K562 (cell line): ENCODE data around the gene MXRA7. TPM values are rescaled to one million over a fixed set of nuclear protein-coding genes. Genes with fewer than 3 reads are reported as not detected.

Source experiments
- CCAR2 ChIP-seq: fragments of 200-400 bp; formaldehyde crosslinking; IDR thresholded peaks from 2 replicates; pipeline ENCODE4 v1.6.1; 2017; ENCODE audit warnings: mild to moderate bottlenecking, low read depth, low read length
- CHD4 ChIP-seq: fragments of 200-600 bp; sonication (generic); IDR thresholded peaks from 3 replicates; pipeline ENCODE4 v1.6.1; 2012; ENCODE audit warnings: low read depth, mild to moderate bottlenecking, mixed read lengths, low read length, inconsistent platforms; ENCODE audit not compliant: insufficient read depth, insufficient replicate concordance, poor library complexity, severe bottlenecking
- CREB3 ChIP-seq: fragments of 450-650 bp; conservative IDR thresholded peaks from 2 replicates; pipeline ENCODE4 v1.6.1; 2016; ENCODE audit warnings: missing genetic modification characterization, low read depth, mild to moderate bottlenecking, missing compliant biosample characterization, moderate library complexity
- JUN ChIP-seq, 2 experiments: sonication (generic) in 1 of 2; formaldehyde crosslinking in 1 of 2; IDR thresholded peaks; 2 replicates each; pipeline versions ENCODE4 v1.6.1 to v1.8.0; 2012 to 2022; ENCODE audit warnings: borderline replicate concordance in 2 of 2, mild to moderate bottlenecking in 2 of 2, improper control_type of control experiment in 1 of 2, low read depth in 1 of 2, low read length in 1 of 2, missing genetic modification reagents in 1 of 2
- MAX ChIP-seq: sonication (generic); formaldehyde crosslinking; IDR thresholded peaks from 2 replicates; pipeline ENCODE4 v1.9.0; 2022; ENCODE audit warnings: mild to moderate bottlenecking, missing genetic modification reagents
- SAP30 ChIP-seq: fragments of 200-600 bp; sonication (generic); IDR thresholded peaks from 2 replicates; pipeline ENCODE4 v1.6.1; 2012; ENCODE audit warnings: borderline replicate concordance, low read depth, mild to moderate bottlenecking, moderate library complexity, low read length, control low read depth, inconsistent platforms; ENCODE audit not compliant: insufficient read depth, poor library complexity, severe bottlenecking
- SRF ChIP-seq, 2 experiments: fragments of 250-450, 450-650 bp in 1 of 2; sonication (Bioruptor Pico) in 1 of 2; sonication (generic) in 1 of 2; formaldehyde crosslinking; IDR thresholded peaks; 2 replicates each; pipeline versions ENCODE4 v1.5.0 to v1.5.1; 2020 to 2022; ENCODE audit warnings: mild to moderate bottlenecking in 1 of 2, missing genetic modification reagents in 1 of 2
- STAT5A ChIP-seq: IDR thresholded peaks from 2 replicates; pipeline ENCODE4 v1.6.1; 2012; ENCODE audit warnings: low read length, inconsistent platforms, borderline replicate concordance
- STAT6 ChIP-seq: sonication (generic); formaldehyde crosslinking; IDR thresholded peaks from 2 replicates; pipeline ENCODE4 v1.8.1; 2023; ENCODE audit warnings: mild to moderate bottlenecking, missing genetic modification reagents
- ZKSCAN8 ChIP-seq: fragments of 200-800 bp; sonication (Bioruptor generic); IDR thresholded peaks from 2 replicates; pipeline ENCODE4 v1.6.1; 2016; ENCODE audit warnings: missing genetic modification characterization, missing compliant biosample characterization
- polyA plus RNA-seq, 8 experiments: library from polyadenylated mRNA; depleted of rRNA in 4 of 8; stranded (reverse) in 5 of 8; unstranded in 3 of 8; fragments of >200 nt; fragmentation: Nextera tagmentation in 2 of 8; fragmentation: Illumina TruSeq in 1 of 8; extraction: Ambion mirVana in 2 of 8; extraction: Trizol in 1 of 8; gene quantifications; 2 replicates each; pipeline versions ENCODE4 v1.2.1 to v1.2.3, GENCODE V29; 2011 to 2014; ENCODE audit warnings: inconsistent platforms in 1 of 8, missing spikeins in 1 of 8
- total RNA-seq, 7 experiments: library from RNA; depleted of rRNA in 6 of 7; stranded (reverse); fragments of >200 nt in 6 of 7; fragmentation: Illumina TruSeq in 2 of 7; extraction: Trizol in 2 of 7; gene quantifications; 2 replicates each; pipeline versions ENCODE4 v1.2.1 to v1.2.3, GENCODE V29; 2011 to 2021; ENCODE audit warnings: low replicate concordance in 1 of 7

Gene MXRA7
- total and polyA plus RNA-seq, 9 of the 15 experiments (the other 6 are each of a cell fraction or from before 2014, with no cell fraction given): 2.6 to 38.4 (median 14.3) TPM

- peak in 1 of 2 experiments; percentile 94; a peak in 2 of 4 replicates for TF ChIP-seq SRF (CRISPR knock-in tag; IDR thresholded peaks at IDR 0.05)
- peak; percentile 46 for TF ChIP-seq MAX (CRISPR knock-in tag)
- TF ChIP-seq STAT6 (CRISPR knock-in tag): no peak
- no peak for TF ChIP-seq CHD4
- no peak for TF ChIP-seq CREB3
- TF ChIP-seq ZKSCAN8 (CRISPR knock-in tag): no peak
- TF ChIP-seq JUN (IDR thresholded peaks at IDR 0.05; ENCODE audit: borderline replicate concordance, low read depth, low read length): no peak
- no peak for TF ChIP-seq JUN (CRISPR knock-in tag; IDR thresholded peaks at IDR 0.05; ENCODE audit: borderline replicate concordance)
- TF ChIP-seq CCAR2: no peak
- TF ChIP-seq STAT5A: no peak
- no peak for TF ChIP-seq SAP30
Measured at GRCh38 chr17:76697702-76698465, 12.9 kb downstream of the MXRA7 start (continued).
